K562 (cell line): Measurements from ENCODE around the gene NMT1. TPM values are rescaled to one million over a fixed set of nuclear protein-coding genes. Genes with fewer than 3 reads are reported as not detected.
A peak's percentile ranks its signal among the peaks of the same experiment; 100 is the strongest.

Source experiments
- DMBX1 ChIP-seq: fragments of 250-450 bp; sonication (Bioruptor Pico); IDR thresholded peaks from 2 replicates; pipeline ENCODE4 v1.8.0; 2022; ENCODE audit warnings: inconsistent platforms, mild to moderate bottlenecking, moderate library complexity, borderline replicate concordance
- HMGN3 ChIP-seq: IDR thresholded peaks from 2 replicates; pipeline ENCODE4 v1.6.1; 2011; ENCODE audit warnings: borderline replicate concordance, low read depth, mild to moderate bottlenecking, mixed read lengths, low read length; ENCODE audit not compliant: insufficient read length; ENCODE audit errors: extremely low read depth
- JUN ChIP-seq, 2 experiments: sonication (generic) in 1 of 2; formaldehyde crosslinking in 1 of 2; IDR thresholded peaks; 2 replicates each; pipeline versions ENCODE4 v1.6.1 to v1.8.0; 2012 to 2022; ENCODE audit warnings: borderline replicate concordance in 2 of 2, mild to moderate bottlenecking in 2 of 2, improper control_type of control experiment in 1 of 2, low read depth in 1 of 2, low read length in 1 of 2, missing genetic modification reagents in 1 of 2
- MGA ChIP-seq: fragments of 450-650 bp; IDR thresholded peaks from 2 replicates; pipeline ENCODE4 v1.6.1; 2016; ENCODE audit warnings: mild to moderate bottlenecking, moderate library complexity
- MTF1 ChIP-seq: fragments of 250-450 bp; sonication (Bioruptor Pico); IDR thresholded peaks from 2 replicates; pipeline ENCODE4 v1.9.0; 2021; ENCODE audit warnings: moderate library complexity, mild to moderate bottlenecking, inconsistent platforms, borderline replicate concordance
- NFRKB ChIP-seq: fragments of 450-650 bp; IDR thresholded peaks from 2 replicates; pipeline ENCODE4 v1.6.1; 2016; ENCODE audit warnings: low read depth
- SIX5 ChIP-seq, 2 experiments: IDR thresholded peaks; 2 replicates each; pipeline ENCODE4 v1.6.1; 2011; ENCODE audit warnings: low read length in 2 of 2, borderline replicate concordance in 1 of 2, low read depth in 1 of 2, mild to moderate bottlenecking in 1 of 2, moderate library complexity in 1 of 2; ENCODE audit not compliant: insufficient read depth in 1 of 2
- STAT6 ChIP-seq: sonication (generic); formaldehyde crosslinking; IDR thresholded peaks from 2 replicates; pipeline ENCODE4 v1.8.1; 2023; ENCODE audit warnings: mild to moderate bottlenecking, missing genetic modification reagents
- TFAM ChIP-seq: fragments of 250-450 bp; sonication (Bioruptor Pico); conservative IDR thresholded peaks from 2 replicates; pipeline ENCODE4 v1.5.0; 2021; ENCODE audit warnings: mild to moderate bottlenecking, moderate library complexity
- ZNF121 ChIP-seq: sonication (generic); formaldehyde crosslinking; conservative IDR thresholded peaks from 2 replicates; pipeline ENCODE4 v1.8.0; 2022; ENCODE audit warnings: missing genetic modification reagents
- polyA plus RNA-seq, 8 experiments: library from polyadenylated mRNA; depleted of rRNA in 4 of 8; stranded (reverse) in 5 of 8; unstranded in 3 of 8; fragments of >200 nt; fragmentation: Nextera tagmentation in 2 of 8; fragmentation: Illumina TruSeq in 1 of 8; extraction: Ambion mirVana in 2 of 8; extraction: Trizol in 1 of 8; gene quantifications; 2 replicates each; pipeline versions ENCODE4 v1.2.1 to v1.2.3, GENCODE V29; 2011 to 2014; ENCODE audit warnings: inconsistent platforms in 1 of 8, missing spikeins in 1 of 8
- total RNA-seq, 7 experiments: library from RNA; depleted of rRNA in 6 of 7; stranded (reverse); fragments of >200 nt in 6 of 7; fragmentation: Illumina TruSeq in 2 of 7; extraction: Trizol in 2 of 7; gene quantifications; 2 replicates each; pipeline versions ENCODE4 v1.2.1 to v1.2.3, GENCODE V29; 2011 to 2021; ENCODE audit warnings: low replicate concordance in 1 of 7

The NMT1 gene
- total and polyA plus RNA-seq, 9 of the 15 experiments (the other 6 are each of a cell fraction or from before 2014, with no cell fraction given): 86.7 to 569 (median 213) TPM

GRCh38 chr17:45051060-45051719, 9.9 kb upstream of the NMT1 start, which contains the start of gene DCAKD (continued):
- 0 out of 2 replicates have a peak, but pooled peaks have one; percentile 71 for TF ChIP-seq STAT6 (CRISPR knock-in tag)
- peak; percentile 25; the same call in 1 of the 2 replicates for TF ChIP-seq DMBX1 (CRISPR knock-in tag)
- TF ChIP-seq TFAM (CRISPR knock-in tag): no peak
- no peak for TF ChIP-seq NFRKB
- TF ChIP-seq MGA: no peak; the same call in 1 of the 2 replicates
- TF ChIP-seq SIX5 (IDR thresholded peaks at IDR 0.05; ENCODE audit: borderline replicate concordance in 1 of 2, insufficient read depth in 1 of 2, low read depth in 1 of 2, low read length in 2 of 2): no peak
- TF ChIP-seq HMGN3: peak; percentile 89
- no peak for TF ChIP-seq ZNF121 (CRISPR knock-in tag)
- TF ChIP-seq JUN (IDR thresholded peaks at IDR 0.05; ENCODE audit: borderline replicate concordance, low read depth, low read length): peak; percentile 29; the same call in 1 of the 2 replicates
- 0 out of 2 replicates have a peak, but pooled peaks have one; percentile 70 for TF ChIP-seq JUN (CRISPR knock-in tag; IDR thresholded peaks at IDR 0.05; ENCODE audit: borderline replicate concordance)
- no peak for TF ChIP-seq MTF1 (CRISPR knock-in tag)
